Islet precursor cell (in vitro differentiated cells): ENCODE data around the gene DRC3.
A peak's percentile ranks its signal among the peaks of the same experiment; 100 is the strongest.
"Not testable (repeated sequence)": the region's sequence is repeated elsewhere in the genome, so short reads cannot be mapped to it uniquely, and the experiment has no call there.

Experiments used
- DNase-seq: peaks from one replicate; pipeline ENCODE4 v3.0.0-alpha.2; 2018

DRC3 gene

GRCh38 chr17:17941015-17941414 lies 31.6 kb upstream of the DRC3 start:
- DNase-seq, result peak; percentile 66

DNA sequence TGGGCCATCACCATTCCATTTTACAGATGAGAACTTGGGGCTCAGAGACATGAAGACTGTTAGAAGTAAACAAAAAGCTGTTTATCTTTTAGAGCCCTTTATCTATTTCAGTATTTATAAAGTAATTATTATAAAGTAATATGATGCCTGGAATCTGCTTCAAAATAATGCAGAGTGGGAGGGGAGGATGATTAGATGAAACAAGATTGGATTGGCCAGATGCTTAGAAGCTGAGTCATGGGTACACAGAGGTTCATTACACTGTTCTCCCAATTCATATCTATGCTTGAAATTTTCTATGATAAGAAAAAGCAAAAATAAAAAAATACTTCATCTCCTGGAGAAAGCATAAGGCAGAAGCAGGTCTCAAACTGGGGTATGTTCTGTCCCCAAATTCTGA lies 29.8 kb upstream of the DRC3 start:
- DNase-seq, result no peak

DNA sequence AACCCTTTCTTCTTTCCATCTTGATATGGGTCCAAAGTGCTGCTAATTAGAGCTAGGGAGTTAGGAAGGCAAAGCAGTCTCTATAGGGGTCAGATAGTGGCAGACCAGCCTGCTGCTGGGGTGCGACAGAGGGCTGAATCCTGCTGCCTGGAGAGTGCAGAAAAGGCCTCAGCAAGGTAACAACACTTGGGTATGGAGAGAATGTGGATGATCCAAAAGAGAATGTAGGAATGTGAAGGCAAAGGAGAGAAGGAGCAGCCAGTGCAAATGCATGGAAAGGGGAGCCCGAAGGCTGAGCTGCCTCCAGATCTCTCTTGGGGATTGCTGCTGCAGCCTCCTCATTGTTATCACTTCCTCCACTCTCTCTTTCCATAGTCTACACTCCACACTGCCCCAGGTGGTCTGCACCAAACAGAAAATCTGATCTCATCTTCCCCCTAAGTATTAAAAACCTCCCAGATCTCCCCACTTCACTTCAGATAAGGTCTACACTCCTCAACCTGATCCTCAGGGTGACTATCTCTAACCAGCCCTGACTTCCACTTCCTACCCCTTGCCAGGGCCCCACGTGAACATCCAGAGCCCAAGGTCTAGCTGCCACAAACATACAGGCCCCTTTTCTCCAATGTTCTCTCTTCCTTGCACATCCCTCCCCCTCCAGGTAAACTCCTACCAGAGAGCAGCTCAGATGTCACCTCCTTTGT lies 29.2 kb upstream of the DRC3 start:
- DNase-seq, result peak; percentile 75

DNA sequence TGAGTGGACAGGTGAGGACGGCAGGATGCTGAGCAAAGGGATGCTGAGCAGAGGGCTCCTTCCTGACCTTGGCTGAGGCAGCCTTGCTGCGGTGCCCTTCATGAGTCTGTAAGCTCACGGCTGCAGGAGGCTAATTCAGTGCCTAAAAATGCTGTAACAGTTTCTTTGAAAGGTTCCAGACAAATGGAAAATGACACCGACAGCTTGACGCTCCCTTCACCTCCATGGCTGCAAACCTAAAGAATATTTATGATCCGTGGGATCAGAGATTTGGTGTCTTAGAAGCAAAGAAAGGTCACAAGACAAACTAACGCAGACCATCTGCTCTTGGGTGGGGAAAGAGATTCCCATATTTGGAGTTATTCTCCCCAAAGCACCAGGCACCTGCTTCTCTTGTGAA lies 28.4 kb upstream of the DRC3 start:
- DNase-seq, result no peak

- DNase-seq, result no peak
These were observed 27.9 kb upstream of the DRC3 start for GRCh38 chr17:17944743-17945142.

DNA sequence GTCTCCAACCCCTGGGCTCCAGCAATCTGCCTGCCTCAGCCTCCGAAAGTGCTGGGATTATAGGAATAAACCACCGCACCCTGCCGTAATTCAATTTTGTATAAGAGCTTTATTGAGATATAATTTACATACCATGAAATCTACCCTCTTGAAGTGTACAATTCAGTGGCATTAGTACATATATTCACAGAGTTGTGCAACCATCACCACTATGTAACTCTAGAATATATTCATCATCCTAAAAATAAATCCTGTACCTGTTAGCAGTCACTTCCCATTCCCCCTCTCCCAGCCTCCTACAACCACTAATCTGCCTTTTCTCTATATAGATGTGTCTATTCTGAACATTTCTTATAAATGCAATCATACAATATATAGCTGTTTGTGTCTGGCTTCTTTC lies 26.6 kb upstream of the DRC3 start:
- DNase-seq, result no peak

DNA sequence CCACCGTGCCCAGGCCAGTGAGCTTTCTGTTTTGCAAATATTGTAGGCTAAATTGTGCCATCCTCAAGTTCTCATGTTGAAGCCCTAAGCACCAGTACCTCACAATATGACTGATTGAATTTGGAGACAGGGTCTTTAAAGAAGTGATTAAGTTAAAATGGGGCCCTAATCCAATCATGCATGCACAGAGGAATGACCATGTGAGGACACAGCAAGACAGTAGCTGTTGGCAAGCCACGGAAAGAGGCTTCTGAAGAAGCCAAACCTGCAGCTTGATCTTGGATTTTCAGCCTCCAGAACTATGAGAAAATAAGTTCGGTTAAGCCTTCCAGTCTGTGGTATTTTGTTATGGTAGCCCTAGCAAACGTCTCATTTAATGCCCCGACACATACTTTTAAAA lies 25.4 kb upstream of the DRC3 start:
- DNase-seq, result no peak

DNA sequence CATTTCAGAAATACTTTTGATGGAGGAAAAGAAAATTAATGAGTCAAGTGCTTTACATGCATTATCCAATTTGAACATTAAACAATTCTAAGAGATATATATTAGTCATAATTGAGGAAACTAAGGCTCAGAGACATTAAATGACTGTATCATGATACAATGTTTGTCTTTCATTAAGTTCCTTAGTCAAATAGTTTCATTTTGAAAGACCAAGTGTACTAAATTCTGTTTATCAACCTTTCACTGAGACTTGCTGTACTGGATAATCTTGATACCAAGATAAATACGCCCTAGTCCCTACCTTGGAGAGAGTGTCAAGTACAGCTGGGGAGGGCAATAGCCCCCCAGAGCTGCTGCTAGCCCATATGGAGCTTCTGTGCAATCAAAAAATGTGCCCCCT lies 24.7 kb upstream of the DRC3 start:
- no peak for DNase-seq

DNA sequence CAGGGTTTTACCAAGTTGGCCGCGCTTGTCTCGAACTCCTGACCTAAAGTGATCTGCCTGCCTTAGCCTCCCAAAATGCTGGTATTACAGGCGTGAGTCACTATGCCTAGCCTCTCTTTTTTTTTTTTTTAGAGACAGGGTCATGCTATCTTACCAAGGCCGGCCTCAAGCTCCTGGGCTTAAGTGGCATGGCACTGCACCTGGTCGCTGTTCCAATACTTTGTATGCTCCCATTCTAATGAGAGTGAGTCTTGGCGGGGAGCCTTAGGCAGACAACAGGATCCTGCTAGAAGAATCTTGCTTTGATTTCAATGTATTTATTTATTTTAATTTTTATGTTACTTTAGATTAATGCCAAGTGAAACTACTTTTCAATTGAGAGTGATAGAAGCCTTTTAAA lies 22.3 kb upstream of the DRC3 start:
- no peak for DNase-seq

GRCh38 chr17:17950806-17951205 lies 21.9 kb upstream of the DRC3 start:
- DNase-seq, result peak; percentile 63

DNA sequence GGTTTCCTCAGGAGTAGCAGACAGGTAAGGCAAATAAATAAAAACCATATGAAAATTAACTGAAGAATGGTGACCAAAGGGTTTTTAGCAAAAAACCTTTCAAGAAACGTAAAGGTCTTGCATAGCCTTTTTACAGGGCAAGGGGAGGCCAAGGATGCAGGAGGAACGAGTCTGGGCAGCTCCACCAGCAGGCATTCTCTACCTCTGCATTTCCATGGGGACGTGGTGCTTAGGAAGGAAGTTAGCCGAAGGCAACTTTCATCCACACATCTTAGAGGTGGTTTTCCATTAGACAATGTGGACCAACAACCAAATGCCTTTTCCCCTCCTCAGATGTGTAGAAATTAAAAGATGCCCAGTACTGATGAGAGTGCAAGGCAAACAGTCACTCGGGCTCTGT lies 21.1 kb upstream of the DRC3 start:
- DNase-seq, result peak; percentile 73

GRCh38 chr17:17952691-17953090 lies 20.0 kb upstream of the DRC3 start:
- no peak for DNase-seq

DNA sequence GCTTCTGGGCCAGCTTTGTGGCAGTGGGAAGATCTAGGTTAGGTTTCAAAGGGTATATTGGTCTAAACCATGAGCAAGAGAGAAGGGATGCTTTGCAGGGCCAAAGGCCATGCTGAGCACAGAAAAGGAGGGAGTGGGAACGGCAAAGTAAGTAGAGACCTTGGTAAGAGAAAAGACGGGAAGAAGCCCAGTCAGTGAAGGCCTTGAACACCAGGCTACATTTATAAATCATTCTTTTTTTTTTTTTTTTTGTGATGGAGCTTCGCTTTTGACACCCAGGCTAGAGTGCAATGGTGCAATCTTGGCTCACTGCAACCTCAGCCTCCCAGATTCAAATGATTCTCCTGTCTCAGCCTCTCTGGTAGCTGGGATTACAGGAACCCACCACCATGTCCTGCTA lies 18.6 kb upstream of the DRC3 start:
- no peak for DNase-seq

GRCh38 chr17:17955790-17956341 lies 16.8 kb upstream of the DRC3 start:
- DNase-seq, result not testable (repeated sequence)

DNA sequence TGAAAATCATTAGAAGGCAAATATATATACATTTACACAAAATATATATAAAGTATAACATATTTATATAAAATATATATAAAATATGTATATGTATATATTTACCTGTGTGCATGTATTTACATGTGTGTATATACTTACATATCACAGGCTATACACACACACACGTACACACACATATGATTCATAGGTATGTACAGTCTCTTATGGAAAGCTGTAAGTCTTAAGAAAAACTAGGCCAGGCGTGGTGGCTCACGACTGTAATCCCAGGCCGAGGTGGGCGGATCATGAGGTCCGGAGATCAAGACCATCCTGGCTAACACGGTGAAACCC lies 15.1 kb upstream of the DRC3 start:
- no peak for DNase-seq

DNA sequence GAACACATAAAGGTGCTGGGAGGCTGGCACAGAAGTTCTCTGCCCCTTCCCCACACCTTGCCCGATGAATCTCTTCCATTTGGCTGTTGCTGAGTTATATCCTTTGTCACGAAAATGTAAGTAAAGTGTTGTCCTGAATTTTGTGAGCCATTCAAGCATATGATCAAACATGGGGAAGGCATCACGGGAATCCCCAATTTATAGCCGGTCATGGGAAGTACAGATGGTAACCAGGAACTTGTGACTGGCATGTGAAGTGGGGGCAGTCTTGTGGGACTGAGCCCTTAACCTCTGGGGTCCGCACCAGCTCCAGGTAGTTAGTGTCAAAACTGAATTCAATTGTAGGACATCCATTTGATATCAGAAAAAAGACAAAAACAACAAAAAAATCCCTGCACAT lies 13.7 kb upstream of the DRC3 start:
- no peak for DNase-seq

DNA sequence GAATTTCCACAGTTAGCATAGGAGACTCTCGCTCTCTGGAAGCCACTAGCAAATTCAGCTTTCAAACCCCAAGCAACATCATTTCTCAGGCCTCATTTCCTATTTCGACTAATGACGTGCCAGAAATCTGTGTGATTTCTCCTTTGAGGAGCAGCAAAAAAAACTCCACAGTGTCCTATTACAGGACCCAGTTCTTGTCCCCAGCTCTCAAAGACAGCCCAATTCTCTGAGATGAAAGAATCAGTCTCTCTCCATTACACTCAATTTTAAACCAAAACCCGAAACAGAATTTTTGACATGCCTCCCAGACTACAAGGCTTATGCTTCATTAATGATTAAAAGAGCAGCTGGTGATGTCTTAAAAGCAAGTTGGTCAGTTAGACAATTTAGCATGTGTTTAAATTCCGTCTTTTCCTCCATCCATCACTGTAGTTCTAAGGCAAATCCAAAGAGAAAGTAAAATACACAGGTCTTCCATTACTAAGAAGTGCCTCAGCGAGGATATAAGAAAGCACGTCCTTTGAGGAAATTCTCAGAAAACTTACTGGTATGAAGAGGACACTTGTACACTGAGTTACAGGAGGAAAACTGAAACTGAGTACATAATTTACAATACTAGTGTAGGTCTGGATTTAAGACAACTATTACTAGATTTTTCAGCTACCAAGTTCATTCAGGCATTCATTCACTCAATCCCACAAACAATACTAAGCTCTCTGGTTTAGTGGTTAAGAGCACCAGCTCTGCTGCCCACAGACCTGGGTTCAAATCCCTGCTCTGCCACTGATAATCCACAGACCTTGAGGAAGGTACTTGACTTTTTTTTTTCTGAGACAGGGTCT lies 12.9 kb upstream of the DRC3 start:
- no peak for DNase-seq

- DNase-seq, result no peak
These were observed 12.1 kb upstream of the DRC3 start for GRCh38 chr17:17960500-17961030.

GRCh38 chr17:17963066-17963465 lies 9.6 kb upstream of the DRC3 start:
- DNase-seq, result no peak

GRCh38 chr17:17963694-17964436 lies 8.8 kb upstream of the DRC3 start:
- DNase-seq, result no peak

DNA sequence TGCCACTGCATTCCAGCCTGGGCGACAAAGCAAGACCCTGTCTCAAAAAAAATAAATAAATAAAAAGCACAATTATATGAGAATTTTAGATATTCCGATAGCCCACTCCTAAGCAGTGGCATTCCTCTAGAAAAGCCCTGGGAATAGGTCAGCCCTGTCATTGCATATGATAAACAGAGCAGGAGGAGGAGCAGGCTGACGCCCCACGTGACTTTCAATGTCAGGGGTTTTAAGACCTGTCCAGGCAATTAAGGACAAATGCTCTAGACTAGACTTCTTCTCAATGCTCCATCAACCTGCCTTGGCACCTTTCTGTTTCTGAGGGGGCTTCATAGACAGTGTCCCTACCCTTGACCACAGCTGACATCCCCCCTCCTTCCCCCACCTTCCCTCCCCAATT lies 8.0 kb upstream of the DRC3 start:
- DNase-seq, result peak; percentile 63

DNA sequence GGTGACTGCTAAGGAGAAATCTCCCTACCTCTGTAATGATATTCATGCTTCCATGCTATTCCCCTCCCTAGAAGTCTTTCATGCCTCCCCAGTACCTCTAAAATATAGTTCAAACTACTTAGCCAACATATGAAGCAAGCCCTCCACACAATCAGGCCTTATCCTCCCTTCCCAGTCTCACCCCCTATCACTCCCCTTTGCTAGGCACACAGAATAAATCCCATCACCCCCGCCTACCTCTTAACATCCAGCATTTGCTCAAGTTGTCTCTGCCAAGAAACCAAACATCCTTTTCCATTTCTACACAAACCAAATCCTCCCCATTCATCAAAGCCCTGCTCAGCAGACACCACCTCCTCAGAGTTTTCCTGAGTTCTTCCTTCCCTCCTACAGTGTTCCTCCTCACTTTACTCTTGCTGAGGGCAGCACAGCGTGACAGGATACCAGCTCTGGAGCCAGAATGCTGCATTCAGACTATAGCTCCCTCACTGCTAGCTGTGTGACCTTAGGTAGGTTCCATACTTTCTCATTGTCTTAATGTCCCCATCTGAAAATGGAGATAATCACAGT lies 7.4 kb upstream of the DRC3 start:
- no peak for DNase-seq

- DNase-seq, result no peak
These were observed 6.3 kb upstream of the DRC3 start for GRCh38 chr17:17966399-17966798.
